COR-L47 (cell line): Measurements from ENCODE around the gene SPDYE4.

ENCODE experiments used
- DNase-seq: peaks from one replicate; lab custom pipeline; 2025; lab: John Stamatoyannopoulos, UW

Gene SPDYE4

DNA sequence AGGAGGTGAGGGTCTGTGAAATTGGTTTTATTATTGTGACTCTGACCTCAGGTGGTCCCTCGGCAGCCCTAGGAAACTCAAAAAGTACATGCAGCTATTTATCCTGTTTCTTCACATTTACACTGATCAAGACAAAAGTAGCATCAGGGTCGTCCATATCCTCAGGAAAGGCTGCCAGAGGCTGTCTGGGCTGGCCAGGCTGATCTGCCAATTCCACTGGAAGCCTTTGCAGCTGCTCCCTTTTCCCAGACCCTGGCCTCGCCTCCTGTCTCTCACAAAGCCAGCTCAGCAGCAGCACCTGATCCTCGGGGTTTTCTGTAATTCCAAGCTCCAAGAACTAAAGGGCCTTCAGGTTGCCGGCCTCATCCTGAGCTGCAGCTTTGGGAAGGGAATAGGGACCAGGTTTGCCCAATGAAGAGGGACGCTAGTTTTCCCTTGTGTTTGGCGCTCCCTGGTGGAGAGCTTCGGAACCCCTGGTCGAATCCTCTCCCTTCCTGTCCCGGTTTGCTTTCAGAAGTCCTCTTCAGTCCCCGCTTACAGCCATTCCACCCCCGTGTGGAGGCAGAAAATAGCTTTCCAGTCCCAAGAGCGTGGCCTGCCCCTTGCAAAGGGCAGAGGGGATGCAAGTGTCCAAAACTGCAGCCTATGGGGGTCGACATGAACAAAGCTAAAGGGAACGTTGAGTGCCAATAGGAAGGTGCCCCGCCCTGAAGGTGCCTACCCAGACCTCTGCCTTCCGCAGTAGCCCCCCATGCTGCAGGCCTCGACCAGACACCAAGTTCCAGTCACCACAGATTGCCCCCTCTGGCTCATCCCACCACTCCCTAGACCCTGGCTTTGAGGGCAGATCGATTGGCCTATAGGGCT, 27.4 kb upstream of the SPDYE4 start:
- DNase-seq: peak; percentile 1

DNA sequence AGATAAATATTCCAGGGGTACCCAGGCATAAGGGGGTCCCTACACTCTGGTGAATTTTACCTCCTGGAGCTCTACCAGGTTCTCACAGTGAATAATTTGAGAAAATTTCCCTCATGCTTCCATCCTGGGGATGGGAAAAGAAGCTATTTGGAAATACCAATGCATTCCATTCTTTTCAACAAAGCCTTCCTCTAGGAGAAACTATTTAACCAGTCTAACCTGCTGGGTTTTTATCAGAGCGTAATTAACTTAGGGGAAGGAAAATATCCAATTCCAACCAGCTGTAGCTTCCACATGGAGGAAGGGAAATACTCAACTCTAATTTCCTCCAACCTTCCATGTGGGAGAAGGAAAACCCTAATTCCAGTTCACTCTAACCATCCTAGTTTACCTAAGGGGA, 23.8 kb upstream of the SPDYE4 start:
- DNase-seq: no peak

DNA sequence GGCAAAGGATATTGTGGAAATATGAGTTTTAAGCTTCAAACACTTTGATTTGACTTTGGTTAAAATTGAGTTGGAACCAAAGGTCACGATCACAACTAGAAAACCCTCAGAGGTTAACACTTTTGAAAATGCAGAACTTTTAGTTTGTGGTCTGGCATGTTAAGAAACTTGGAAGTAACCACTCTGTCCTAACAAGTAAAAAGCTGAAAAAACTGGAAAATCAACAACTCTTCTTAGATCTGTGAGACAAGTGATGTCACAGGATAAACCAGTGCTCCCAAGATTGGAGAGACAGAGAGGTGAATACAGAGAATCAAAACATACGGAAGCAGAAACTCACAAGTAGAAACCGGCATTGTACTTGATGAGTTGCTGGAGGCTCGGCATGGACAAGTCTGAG, 23.4 kb upstream of the SPDYE4 start:
- DNase-seq: no peak

DNA sequence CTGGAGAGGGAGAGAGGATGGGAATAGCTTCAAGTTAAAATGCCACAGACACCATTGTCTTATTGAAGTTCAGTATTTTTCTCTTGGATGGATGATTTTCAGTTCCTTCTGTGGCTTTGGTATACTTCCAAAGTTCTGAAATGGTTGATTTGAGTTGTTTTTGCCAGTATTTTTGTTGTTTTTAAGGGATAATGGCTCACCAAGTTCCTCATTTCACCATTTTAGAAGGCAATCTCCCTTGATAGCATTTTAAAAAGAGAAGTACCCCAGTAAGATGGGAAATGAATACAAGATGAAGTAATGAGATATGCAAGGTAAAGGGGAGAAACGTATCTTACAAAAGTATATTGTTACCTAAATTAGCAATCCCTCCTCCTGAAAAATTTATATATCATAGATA, 18.5 kb upstream of the SPDYE4 start:
- DNase-seq: no peak

DNA sequence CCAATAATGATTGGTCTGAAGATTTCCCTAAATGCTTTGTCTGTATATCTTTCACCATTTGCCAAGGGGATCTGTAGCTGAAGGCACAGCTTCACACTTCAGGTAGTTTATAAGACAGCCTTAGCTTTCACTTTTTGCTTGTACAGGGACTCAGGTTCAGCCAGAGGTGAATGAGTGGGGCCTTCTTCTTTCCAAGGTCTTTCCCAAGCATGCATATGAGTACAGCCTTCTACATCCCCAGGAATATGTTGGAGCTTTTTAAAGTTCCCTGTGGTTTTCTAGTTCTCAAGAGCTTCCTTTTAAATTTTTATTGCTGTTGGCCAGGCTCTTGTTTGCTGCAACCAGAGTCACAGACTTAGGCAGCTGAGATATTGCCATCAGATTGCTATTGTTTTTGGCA, 17.9 kb upstream of the SPDYE4 start:
- DNase-seq: no peak

DNA sequence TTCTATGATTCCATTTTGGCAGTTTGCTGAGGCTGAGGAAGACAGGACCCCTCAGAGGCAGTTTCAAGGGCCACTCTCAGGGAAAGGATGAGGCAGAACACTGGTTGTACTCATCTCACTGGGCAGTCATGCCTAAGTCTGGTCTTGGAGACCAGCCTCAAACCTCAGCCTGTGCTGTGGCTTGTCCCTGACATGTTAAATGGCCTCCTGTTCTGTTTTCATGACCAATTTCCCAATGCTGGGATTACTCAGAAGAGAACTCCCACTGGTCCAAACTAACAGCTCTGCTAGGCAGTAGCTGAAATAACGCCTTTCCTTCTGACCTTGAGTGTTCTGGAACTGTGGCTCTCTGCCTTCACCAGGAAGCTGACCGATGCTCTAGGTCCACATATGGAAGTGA, 8.4 kb upstream of the SPDYE4 start:
- no peak for DNase-seq

DNA sequence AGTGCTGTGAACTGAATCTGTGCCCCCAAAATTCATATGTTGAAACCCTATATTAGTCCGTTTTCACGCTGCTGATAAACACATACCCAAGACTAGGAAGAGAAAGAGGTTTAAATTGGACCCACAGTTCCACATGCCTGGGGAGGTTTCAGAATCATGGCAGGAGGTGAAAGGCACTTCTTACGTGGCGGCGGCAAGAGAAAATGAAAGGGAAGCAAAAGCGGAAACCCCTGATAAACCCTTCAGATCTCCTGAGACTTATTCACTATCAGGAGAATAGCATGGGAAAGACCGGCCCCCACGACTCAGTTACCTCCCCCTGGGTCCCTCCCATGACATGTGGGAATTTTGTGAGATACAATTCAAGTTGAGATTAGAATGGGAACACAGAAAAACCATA, 3.7 kb upstream of the SPDYE4 start:
- no peak for DNase-seq

DNA sequence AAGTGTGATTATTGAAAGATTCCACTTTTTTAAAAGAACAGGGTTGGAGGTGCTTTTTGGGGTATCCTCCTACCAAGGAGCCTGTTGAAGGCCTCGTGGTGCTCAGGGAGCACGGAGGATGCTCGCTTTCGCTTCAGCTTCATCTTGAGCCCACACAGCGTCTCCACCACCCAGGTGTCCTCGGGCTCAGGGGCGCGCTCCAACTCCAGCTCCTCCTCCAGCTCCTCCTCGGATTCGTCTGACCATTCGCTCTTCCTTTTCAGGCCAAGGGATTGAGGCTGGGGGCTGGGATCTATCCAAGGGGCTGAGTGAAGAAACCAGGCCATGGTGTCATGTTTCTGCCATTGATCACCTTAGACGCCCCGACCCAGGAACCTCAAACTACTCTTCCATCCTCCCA, 1.2 kb downstream of the SPDYE4 start:
- DNase-seq: no peak

DNA sequence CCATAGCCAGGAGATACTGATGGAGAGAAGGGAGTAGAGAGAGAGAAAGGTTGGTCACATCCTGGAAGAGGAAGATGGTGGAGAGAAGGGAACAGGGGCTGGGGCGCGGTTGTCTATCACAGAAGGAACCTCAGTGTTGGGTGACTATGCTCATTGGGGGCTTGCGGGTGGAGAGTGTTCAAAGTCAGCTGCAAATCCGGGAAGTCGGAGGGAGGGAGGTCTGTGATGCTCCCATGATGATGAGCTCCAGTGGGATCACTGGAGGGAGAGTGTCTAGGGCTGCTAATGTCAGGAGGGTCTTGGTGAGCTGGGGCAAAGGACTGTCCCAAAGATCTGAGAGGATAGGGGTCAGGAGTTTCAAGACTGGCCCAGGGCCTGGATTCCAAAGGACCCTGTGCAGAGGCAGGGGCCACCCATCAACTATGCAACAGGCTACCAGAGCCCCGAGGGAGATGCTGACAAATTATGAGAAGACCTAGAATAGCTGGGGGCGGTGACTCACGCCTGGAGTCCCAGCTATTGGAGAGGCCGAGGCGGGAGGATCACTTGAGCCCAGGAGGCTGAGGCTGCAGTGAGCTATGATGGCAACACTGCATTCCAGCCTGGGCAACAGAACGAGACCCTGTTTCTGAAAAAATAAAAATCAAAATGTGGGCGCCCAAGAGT, 2.6 kb downstream of the SPDYE4 start:
- no peak for DNase-seq

DNA sequence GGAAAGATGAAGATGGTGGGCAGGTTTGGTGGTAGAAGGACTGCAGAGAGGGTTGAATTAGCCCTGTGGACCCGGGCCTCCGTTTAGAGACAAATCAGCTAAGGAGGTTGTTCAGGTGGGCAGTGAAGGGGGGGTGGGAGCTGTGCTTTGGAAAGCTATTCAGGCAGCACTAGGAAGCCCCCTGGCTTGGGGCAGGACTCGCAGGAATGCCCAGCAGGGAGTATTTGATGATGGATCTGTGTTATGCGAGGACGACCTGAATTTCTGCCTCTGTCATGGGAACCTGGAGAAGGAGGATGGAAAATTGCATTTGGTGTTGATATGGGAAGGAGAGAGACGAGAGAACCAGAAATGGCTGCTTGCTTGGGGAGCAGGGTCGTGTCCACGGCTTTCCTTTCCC, 3.5 kb downstream of the SPDYE4 start:
- DNase-seq: no peak

DNA sequence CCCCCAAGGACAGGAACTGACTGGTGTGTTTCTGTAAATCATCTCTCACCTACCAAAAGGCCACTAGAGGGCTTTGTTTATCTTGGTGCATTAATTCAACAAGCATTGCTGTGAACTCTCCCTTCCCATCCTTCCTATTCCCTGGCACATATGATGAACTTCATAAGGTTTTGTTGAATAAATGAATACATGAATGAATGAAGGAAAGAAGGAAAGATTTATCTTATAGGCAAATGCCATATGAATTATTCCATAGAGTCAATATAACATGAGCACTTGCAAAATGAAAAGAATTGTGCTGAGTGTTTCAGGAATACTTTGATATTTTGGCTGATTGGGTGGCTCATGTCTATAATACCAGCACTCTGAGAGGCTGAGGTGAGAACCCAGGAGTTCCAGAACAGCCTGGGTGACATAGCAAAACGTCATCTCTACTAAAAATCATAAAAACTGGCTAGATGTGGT, 4.3 kb downstream of the SPDYE4 start:
- DNase-seq: no peak

DNA sequence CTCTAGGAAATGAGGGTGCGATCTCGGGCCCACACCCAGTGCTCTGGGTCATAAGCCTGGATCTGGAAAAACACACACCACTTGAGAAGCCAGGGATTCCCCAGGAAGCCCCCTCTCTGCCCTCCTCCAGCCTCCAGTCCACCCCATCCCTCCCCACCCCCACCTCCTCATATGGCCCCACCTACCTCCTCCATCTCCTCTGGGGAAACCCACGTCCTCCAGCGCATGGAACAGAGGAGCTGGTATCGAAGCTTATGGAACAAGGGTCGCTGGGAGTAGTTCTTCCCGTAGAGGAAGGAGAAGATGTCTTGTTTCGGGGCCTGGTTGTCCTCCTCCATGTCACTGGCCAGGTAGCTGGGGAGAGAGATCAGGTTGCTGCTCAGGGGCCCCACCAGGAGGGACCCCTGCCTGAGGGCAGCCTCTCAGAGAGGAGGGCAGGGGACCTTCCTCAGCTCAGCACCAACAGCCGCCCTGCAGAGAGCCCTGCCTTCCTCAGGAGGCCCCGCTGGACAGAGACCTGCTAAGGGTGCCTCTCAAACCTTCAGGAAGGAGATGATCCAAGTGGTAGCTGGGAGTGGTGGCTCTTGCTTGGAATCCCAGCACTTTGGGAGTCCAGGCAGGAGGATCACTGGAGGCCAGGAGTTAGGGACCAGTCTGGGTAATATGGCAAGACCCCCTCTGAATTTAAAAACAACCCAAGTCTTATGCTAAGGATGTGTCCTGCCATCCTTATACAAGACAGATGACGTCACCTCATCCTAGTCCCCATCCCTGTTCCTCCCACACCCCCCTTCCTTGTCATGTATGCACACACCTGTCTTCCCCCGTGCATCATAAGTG, 5.0 kb downstream of the SPDYE4 start:
- DNase-seq: no peak

DNA sequence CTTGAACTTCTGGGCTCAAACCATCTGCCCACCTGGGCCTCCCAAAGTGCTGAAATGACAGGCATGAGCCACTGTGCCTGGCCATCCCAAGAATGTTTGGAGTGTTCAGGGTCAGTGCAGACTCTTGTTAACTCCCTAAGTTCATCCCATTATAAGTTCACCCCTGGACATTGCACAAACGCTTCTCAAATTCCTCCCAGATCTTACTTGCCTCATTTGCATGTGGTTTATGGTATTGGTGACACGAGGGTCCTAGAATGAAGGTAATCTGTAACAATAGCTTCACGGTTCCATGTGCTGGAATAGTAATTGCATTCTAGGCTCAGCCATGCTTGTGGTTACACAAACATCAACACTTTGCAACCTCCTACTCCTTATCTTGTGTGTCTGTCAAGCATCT, 8.7 kb downstream of the SPDYE4 start:
- DNase-seq: no peak

DNA sequence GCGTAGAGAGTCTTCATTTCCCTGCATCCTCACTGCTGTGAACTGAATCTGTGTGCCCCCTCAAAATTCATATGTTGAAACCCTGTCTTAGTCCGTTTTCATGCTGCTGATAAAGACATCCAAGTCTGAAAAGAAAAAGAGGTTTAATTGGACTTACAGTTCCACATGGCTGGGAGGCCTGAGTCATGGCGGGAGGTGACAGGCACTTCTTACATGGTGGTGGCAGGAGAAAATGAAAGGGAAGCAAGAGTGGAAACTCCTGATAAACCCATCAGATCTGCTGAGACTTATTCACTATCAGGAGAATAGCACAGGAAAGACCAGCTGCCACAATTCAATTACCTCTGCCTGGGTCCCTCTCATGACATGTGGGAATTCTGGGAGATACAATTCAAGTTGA, 10.6 kb downstream of the SPDYE4 start:
- DNase-seq: no peak

DNA sequence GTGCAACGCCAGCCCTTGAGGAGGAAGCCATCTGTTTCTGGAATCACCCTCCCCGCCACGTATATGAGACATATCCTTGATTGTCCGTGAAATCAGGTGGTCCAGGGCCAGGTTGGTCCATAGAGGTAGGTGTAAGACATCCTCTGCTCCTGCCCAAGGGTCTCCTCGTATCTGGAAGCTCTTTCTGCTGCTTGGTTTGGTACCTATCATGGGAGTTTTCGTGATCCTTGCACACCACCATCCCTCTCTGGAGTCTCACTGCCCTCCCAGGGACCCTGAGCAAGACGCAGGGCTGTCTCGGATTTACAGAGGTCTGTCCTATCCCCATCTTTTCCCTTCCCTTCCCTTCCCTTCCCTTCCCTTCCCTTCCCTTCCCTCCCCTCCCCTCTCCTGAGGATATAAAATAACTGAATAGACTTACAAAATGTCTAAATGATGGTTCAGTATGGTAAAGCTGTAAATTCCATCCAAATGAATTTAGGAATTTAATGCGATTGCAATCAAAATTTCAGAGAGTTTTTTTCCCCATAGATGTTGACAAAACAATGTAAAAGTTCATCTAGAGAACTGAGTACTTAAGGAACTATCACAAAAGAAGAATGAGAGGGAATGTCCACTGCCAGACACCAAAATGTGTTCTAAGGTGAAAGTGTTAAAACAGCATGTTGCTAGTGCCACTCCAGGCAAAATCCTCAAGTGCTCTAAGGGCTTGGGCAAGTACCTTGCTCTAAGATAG, 11.7 kb downstream of the SPDYE4 start:
- no peak for DNase-seq

DNA sequence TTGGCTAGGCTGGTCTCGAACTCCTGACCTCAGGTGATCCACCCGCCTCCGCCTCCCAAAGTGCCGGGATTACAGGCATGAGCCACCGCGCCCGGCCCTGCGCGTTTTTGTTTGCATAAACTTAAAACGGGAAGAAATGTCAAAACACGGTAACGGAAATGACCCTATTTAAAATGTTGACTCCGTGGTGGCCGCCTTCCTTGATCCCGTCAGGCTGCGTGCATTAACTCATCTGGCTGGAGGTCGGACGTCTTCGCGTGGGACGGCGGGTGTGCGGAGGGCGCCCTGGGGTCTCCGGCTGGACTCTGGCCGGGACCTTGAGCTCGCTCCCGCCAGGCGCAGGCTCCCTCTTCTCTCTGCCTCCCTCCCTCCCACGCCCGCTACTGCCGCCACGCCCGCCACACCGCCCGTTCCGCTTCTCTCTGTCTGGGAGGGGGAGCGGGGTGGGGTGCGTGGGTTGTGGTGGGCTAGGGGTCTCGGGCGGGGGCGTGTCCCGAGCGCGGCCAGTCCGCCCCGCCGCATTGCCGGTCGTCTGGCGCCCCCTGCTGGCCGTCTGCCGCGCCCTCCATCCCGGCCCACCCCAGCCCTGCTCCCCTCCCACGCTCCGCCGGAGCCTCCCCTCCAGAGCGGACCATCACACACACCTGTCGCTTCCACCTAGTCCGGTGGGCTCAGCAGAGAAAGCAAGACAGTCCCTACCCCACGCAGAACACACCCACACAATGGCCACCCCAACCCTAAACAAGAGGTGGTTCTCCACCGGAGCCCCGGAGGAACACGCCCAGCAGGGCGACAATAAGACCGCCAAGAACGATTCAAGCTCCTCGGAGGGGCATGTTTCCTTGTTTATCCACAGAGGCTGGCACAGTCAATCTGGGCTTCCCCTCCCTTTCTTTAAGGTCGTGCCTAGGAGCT, 12.5 kb downstream of the SPDYE4 start:
- no peak for DNase-seq

DNA sequence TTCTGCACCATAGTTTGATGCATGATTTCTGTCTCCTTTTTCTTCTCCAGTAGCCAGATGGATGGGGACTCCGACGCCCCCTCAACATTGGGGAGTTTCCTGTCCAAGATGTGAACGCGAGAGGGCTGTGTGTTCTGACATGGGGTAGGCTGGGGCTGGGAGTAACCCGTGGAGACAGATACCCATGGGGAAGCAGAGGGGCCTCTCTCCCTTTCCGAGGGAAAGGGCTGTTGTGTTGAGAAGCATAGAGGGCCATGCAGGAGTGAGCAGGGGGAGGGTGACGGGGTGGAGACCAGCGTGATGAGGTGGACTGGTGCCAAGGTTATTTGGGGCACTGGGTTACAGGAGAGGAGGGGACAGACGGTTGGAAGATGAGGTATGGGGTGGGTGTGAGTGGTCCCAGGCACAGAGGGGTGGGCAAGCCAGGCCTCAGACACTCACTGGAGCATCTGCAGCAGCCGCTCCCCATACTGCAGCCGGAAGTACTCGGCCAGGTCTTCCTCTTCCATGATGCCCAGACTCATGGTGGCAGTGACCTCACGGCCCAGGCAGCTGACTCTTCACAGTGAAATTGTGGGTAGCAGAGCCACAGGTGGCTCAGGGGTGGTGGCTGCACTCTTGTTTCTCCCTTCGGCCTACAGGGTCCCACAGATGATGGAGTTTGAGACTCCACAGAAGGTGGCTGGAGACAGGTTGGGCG, 14.1 kb downstream of the SPDYE4 start:
- DNase-seq: no peak

DNA sequence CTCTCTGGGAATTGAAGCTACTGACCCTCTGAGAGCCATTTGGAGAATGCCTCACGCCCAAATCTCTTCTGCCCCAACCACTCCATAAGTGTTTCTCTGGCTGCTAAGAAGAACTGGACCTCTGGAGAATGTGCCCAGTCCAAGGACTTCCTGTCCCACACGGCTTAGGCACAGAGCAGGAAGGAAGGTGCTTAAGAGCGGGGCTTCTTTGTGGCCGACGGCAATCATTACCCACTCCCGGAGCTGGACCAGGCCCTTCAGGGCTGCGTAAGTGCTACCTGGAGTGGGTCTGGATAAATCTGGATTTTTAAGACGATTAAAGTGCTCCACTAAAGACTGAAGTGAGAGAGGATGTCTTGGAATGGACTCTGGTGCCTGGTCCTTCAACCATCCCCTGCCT, 15.5 kb downstream of the SPDYE4 start:
- DNase-seq: no peak

DNA sequence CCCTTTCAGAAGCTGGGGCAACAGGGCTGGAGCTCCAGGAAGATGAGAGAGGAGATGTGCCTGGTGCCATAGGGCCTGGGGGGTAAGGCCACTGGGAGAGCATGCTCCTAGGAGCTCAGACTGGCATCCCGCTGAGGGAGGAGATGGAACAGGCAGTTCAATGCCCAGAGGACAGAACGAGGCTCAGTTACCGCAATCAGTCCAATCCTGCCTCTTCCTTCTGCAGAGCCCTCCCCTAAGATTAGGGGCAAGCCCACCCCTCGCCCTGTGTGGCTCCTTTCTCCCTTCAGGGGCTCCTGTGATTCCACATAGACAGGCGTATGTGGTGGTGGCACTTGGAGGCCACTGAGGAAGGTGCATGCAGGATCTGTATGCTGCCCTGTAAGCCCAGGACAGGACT, 16.1 kb downstream of the SPDYE4 start:
- DNase-seq: no peak

DNA sequence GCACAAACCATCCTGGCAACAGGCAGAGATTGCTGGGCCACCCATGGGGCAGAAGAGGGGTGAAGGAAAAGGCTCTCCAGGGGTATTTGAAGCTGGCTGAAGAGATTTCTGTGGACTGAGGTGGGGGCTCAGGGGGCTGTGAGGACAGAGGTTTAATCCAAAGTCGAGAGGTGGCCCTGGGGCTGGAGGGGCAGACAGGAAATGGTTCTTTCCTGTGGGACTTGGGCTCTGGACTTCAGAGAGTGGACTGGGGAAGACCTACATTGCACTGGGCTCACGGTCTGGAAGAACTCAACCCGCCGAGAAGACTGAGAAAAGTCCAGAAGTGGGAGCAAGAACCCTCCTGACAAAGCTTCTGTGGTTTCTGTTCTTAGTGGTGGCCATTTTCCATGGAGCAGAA, 16.6 kb downstream of the SPDYE4 start:
- no peak for DNase-seq
